IMR-90 (cell line): ENCODE results near the gene C22orf42. TPM values are rescaled to one million over a fixed set of nuclear protein-coding genes. Genes with fewer than 3 reads are reported as not detected.

ENCODE experiments used
- ATAC-seq: fragments of 200-7000 bp; cut with Tn5 transposase; 2 replicates; pipeline ENCODE4 v1.9.1; 2020; ENCODE audit warnings: low read depth, mild to moderate bottlenecking, moderate library complexity
- BruUV-seq: library from RNA; stranded (reverse); fragments of 400-500 nt; replicated peaks from 2 replicates; lab custom pipeline; 2021; lab: Mats Ljungman, UMichigan
- CTCF ChIA-PET: fragments of 300-600 bp; formaldehyde crosslinking; extraction: SDS; loops from one replicate; lab custom pipeline; 2021; ENCODE audit warnings: antibody characterized with exemption; lab: Yijun Ruan, JAX
- POLR2A ChIA-PET: fragments of 300-600 bp; sonication (Branson Sonifier 250); formaldehyde crosslinking; loops from one replicate; lab custom pipeline; 2022; ENCODE audit warnings: antibody characterized with exemption; ENCODE audit not compliant: unreplicated experiment; lab: Charles Lee
- DNase-seq: peaks from one replicate; pipeline ENCODE4 v3.0.0; 2013
- H2AFZ ChIP-seq: replicated peaks from 2 replicates; pipeline ENCODE3; 2013; ENCODE audit warnings: low read length, mild to moderate bottlenecking; ENCODE audit not compliant: poor library complexity
- H2AK5ac ChIP-seq: 2 replicates; pipeline ENCODE4 v1.6.1; 2013; ENCODE audit warnings: low read depth, low read length, inconsistent platforms
- H2AK9ac ChIP-seq: replicated peaks from 2 replicates; pipeline ENCODE3; 2013; ENCODE audit warnings: mild to moderate bottlenecking, low read depth, low read length, moderate library complexity; ENCODE audit not compliant: poor library complexity
- H2BK120ac ChIP-seq: 2 replicates; pipeline ENCODE4 v1.6.1; 2013; ENCODE audit warnings: low read depth, low read length, inconsistent platforms
- H2BK15ac ChIP-seq: 3 replicates; pipeline ENCODE4 v1.6.1; 2013; ENCODE audit warnings: low read depth, low read length, inconsistent platforms
- H2BK20ac ChIP-seq: 2 replicates; pipeline ENCODE4 v1.6.1; 2013; ENCODE audit warnings: low read depth, mild to moderate bottlenecking, inconsistent platforms, low read length, moderate library complexity
- H2BK5ac ChIP-seq: 2 replicates; pipeline ENCODE4 v1.6.1; 2013; ENCODE audit warnings: mild to moderate bottlenecking, low read depth, low read length, inconsistent platforms; ENCODE audit not compliant: poor library complexity, severe bottlenecking
- H3K14ac ChIP-seq: replicated peaks from 2 replicates; pipeline ENCODE4 v1.6.1; 2013; ENCODE audit warnings: low read depth, low read length, inconsistent platforms
- H3K18ac ChIP-seq: 2 replicates; pipeline ENCODE4 v1.6.1; 2013; ENCODE audit warnings: low read depth, low read length, control low read depth
- H3K23ac ChIP-seq: 2 replicates; pipeline ENCODE4 v1.6.1; 2013; ENCODE audit warnings: low read depth, low read length, inconsistent platforms
- H3K27ac ChIP-seq: 2 replicates; pipeline ENCODE4 v1.5.1; 2013; ENCODE audit warnings: mild to moderate bottlenecking, control low read depth, low read length; ENCODE audit not compliant: insufficient read depth
- H3K27me3 ChIP-seq: 2 replicates; pipeline ENCODE4 v1.6.1; 2013; ENCODE audit warnings: low read length; ENCODE audit not compliant: control insufficient read depth, insufficient read depth
- H3K36me3 ChIP-seq: 2 replicates; pipeline ENCODE4 v1.6.1; 2013; ENCODE audit warnings: low read length, mixed read lengths; ENCODE audit not compliant: control insufficient read depth, insufficient read depth
- H3K4ac ChIP-seq: 2 replicates; pipeline ENCODE4 v1.6.1; 2013; ENCODE audit warnings: low read depth, low read length, inconsistent platforms
- H3K4me1 ChIP-seq: 2 replicates; pipeline ENCODE4 v1.6.1; 2013; ENCODE audit warnings: low read length, mixed read lengths; ENCODE audit not compliant: control insufficient read depth, insufficient read depth
- H3K4me2 ChIP-seq: 2 replicates; pipeline ENCODE4 v1.6.1; 2013; ENCODE audit warnings: low read depth, mild to moderate bottlenecking, control low read depth, low read length, moderate library complexity
- H3K4me3 ChIP-seq: 2 replicates; pipeline ENCODE4 v1.5.1; 2013; ENCODE audit warnings: low read depth, mild to moderate bottlenecking, control low read depth, low read length, moderate library complexity; ENCODE audit not compliant: insufficient read depth
- H3K56ac ChIP-seq: 2 replicates; pipeline ENCODE4 v1.6.1; 2013; ENCODE audit warnings: low read length, inconsistent platforms; ENCODE audit not compliant: insufficient read depth; ENCODE audit errors: extremely low read depth
- H3K79me1 ChIP-seq, 2 experiments: 2 replicates each; pipeline ENCODE4 v1.6.1; 2013; ENCODE audit warnings: low read length in 2 of 2, inconsistent platforms in 1 of 2, low read depth in 1 of 2
- H3K9ac ChIP-seq: 2 replicates; pipeline ENCODE4 v1.6.1; 2013; ENCODE audit warnings: low read depth, low read length, control low read depth
- H3K9me1 ChIP-seq: 2 replicates; pipeline ENCODE4 v1.6.1; 2013; ENCODE audit warnings: low read length, inconsistent platforms; ENCODE audit not compliant: insufficient read depth
- H3K9me3 ChIP-seq: 2 replicates; pipeline ENCODE4 v1.6.1; 2013; ENCODE audit warnings: low read length; ENCODE audit not compliant: control insufficient read depth, insufficient read depth
- H4K20me1 ChIP-seq: 2 replicates; pipeline ENCODE4 v1.6.1; 2013; ENCODE audit warnings: low read length, inconsistent platforms; ENCODE audit not compliant: insufficient read depth
- H4K5ac ChIP-seq: 2 replicates; pipeline ENCODE4 v1.6.1; 2013; ENCODE audit warnings: mild to moderate bottlenecking, low read depth, low read length, control low read depth
- H4K8ac ChIP-seq, 2 experiments: 2 replicates each; pipeline ENCODE4 v1.6.1; 2013; ENCODE audit warnings: low read depth in 2 of 2, low read length in 2 of 2, control low read depth in 1 of 2, inconsistent platforms in 1 of 2
- H4K91ac ChIP-seq: 2 replicates; pipeline ENCODE4 v1.6.1; 2013; ENCODE audit warnings: low read depth, low read length, inconsistent platforms; ENCODE audit not compliant: insufficient read depth
- BHLHE40 ChIP-seq: fragments of 150-350 bp; IDR thresholded peaks from 2 replicates; pipeline ENCODE4 v1.6.1; 2016; ENCODE audit warnings: mild to moderate bottlenecking, low read depth, low read length
- CEBPB ChIP-seq: IDR thresholded peaks from 2 replicates; pipeline ENCODE4 v1.6.1; 2012; ENCODE audit warnings: low read depth, low read length, improper control_type of control experiment
- CHD1 ChIP-seq: IDR thresholded peaks from 2 replicates; pipeline ENCODE4 v1.6.1; 2012; ENCODE audit warnings: low read depth, low read length, improper control_type of control experiment
- FOS ChIP-seq: fragments of 150-350 bp; IDR thresholded peaks from 2 replicates; pipeline ENCODE4 v1.6.1; 2016; ENCODE audit warnings: low read depth, low read length
- MAFK ChIP-seq: IDR thresholded peaks from 2 replicates; pipeline ENCODE4 v1.6.1; 2012; ENCODE audit warnings: low read depth, low read length, improper control_type of control experiment
- MAZ ChIP-seq: IDR thresholded peaks from 2 replicates; pipeline ENCODE4 v1.6.1; 2012; ENCODE audit warnings: low read depth, mild to moderate bottlenecking, low read length, improper control_type of control experiment, moderate library complexity, borderline replicate concordance
- MXI1 ChIP-seq: IDR thresholded peaks from 2 replicates; pipeline ENCODE4 v1.6.1; 2012; ENCODE audit warnings: low read depth, mild to moderate bottlenecking, low read length, moderate library complexity, borderline replicate concordance
- NFE2L2 ChIP-seq: fragments of 150-350 bp; IDR thresholded peaks from 2 replicates; pipeline ENCODE4 v1.6.1; 2016; ENCODE audit warnings: low read depth, mild to moderate bottlenecking, low read length
- POLR2A ChIP-seq: IDR thresholded peaks from 2 replicates; pipeline ENCODE4 v1.6.1; 2012; ENCODE audit warnings: mild to moderate bottlenecking, low read depth, low read length
- RAD21 ChIP-seq: IDR thresholded peaks from 2 replicates; pipeline ENCODE4 v1.6.1; 2012; ENCODE audit warnings: low read length, improper control_type of control experiment
- RCOR1 ChIP-seq: IDR thresholded peaks from 2 replicates; pipeline ENCODE4 v1.6.1; 2012; ENCODE audit warnings: mild to moderate bottlenecking, low read length, improper control_type of control experiment; ENCODE audit not compliant: insufficient replicate concordance
- RFX5 ChIP-seq: IDR thresholded peaks from 2 replicates; pipeline ENCODE4 v1.8.0; 2012; ENCODE audit warnings: low read depth, mild to moderate bottlenecking, low read length, moderate library complexity
- SMC3 ChIP-seq: fragments of 150-350 bp; IDR thresholded peaks from 2 replicates; pipeline ENCODE4 v1.6.1; 2016; ENCODE audit warnings: low read depth, mild to moderate bottlenecking, antibody characterized with exemption, low read length, moderate library complexity
- WGBS, 2 experiments: methylation state at CpG; one replicate each; pipeline versions ENCODE4 v1.1.5 to v1.1.7; 2013; ENCODE audit warnings: missing lambda C conversion rate in 2 of 2; ENCODE audit not compliant: insufficient read length in 1 of 2; ENCODE audit errors: extremely low coverage in 2 of 2; 5-methylcytosine and 5-hydroxymethylcytosine counted together
- dilution Hi-C: fragments of 300-500 bp; cut with HindIII; formaldehyde crosslinking; loops from one replicate; pipeline ENCODE4 v1.14.3; 2018; ENCODE audit warnings: low sequenced_read_pairs; ENCODE audit not compliant: unreplicated experiment
- in situ Hi-C: fragments of 300-500 bp; cut with MboI; formaldehyde crosslinking; loops from 3 replicates; pipeline ENCODE4 v1.14.3; 2019; ENCODE audit warnings: low sequenced_read_pairs, inconsistent platforms, mixed read lengths
- intact Hi-C: fragments of 100-400 bp; cut with micrococcal nuclease; formaldehyde crosslinking; loops from 2 replicates; pipeline ENCODE4 v1.10.0; 2022
- polyA plus RNA-seq, 3 experiments: library from polyadenylated mRNA; depleted of rRNA; stranded (reverse); fragments of >200 nt; gene quantifications; 2 replicates each; pipeline ENCODE4 v1.2.3, GENCODE V29; 2012; ENCODE audit warnings: low replicate concordance in 1 of 3
- total RNA-seq: library from RNA; depleted of rRNA; stranded (reverse); fragments of >200 nt; gene quantifications from 2 replicates; pipeline ENCODE4 v1.2.3, GENCODE V29; 2012
- TF ChIP-seq, protein P1 (sequence below): fragments of 150-350 bp; IDR thresholded peaks from 2 replicates; pipeline ENCODE4 v1.6.1; 2017; ENCODE audit warnings: mild to moderate bottlenecking, antibody characterized with exemption, low read length, low read depth
- TF ChIP-seq, protein P2 (sequence below): conservative IDR thresholded peaks from 2 replicates; pipeline ENCODE4 v1.5.1; 2012; ENCODE audit warnings: mild to moderate bottlenecking, low read depth, low read length, improper control_type of control experiment

C22orf42 gene
- total and polyA plus RNA-seq, 2 of the 4 experiments (the other 2 are of a cell fraction) = not detected

DNA sequence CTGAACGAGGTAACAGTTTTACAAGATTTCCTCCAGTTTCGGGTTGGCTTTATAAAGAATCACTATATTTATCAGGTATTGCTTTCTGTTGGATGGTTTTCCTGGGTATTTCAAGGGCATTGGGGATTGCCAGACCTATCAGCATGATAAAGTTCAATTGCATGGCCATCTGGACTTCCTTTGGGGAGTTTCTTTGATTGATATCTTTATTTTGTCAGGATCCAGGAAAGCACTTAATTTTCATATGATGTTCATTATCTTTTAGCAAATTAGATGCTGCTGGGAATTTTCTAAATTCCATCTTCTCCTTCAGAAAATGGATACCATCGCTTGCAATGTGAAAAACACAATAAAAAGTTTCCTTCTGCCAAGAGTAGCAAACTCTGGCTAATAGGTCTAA, 24.5 kb upstream of the C22orf42 start:
- H3K36me3 ChIP-seq = no peaks in the 10 kb centered on the region
- CTCF ChIA-PET = no interaction called here

More for the DNA sequence above, 24.5 kb upstream of the C22orf42 start:
- no peak for TF ChIP-seq BHLHE40
- TF ChIP-seq, protein P1, sequence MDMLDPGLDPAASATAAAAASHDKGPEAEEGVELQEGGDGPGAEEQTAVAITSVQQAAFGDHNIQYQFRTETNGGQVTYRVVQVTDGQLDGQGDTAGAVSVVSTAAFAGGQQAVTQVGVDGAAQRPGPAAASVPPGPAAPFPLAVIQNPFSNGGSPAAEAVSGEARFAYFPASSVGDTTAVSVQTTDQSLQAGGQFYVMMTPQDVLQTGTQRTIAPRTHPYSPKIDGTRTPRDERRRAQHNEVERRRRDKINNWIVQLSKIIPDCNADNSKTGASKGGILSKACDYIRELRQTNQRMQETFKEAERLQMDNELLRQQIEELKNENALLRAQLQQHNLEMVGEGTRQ = no peak
- TF ChIP-seq MAZ = no peak
- no peak for TF ChIP-seq NFE2L2
- TF ChIP-seq MAFK = no peak
- no peak for TF ChIP-seq RAD21
- TF ChIP-seq, protein P2, sequence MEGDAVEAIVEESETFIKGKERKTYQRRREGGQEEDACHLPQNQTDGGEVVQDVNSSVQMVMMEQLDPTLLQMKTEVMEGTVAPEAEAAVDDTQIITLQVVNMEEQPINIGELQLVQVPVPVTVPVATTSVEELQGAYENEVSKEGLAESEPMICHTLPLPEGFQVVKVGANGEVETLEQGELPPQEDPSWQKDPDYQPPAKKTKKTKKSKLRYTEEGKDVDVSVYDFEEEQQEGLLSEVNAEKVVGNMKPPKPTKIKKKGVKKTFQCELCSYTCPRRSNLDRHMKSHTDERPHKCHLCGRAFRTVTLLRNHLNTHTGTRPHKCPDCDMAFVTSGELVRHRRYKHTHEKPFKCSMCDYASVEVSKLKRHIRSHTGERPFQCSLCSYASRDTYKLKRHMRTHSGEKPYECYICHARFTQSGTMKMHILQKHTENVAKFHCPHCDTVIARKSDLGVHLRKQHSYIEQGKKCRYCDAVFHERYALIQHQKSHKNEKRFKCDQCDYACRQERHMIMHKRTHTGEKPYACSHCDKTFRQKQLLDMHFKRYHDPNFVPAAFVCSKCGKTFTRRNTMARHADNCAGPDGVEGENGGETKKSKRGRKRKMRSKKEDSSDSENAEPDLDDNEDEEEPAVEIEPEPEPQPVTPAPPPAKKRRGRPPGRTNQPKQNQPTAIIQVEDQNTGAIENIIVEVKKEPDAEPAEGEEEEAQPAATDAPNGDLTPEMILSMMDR = no peak
- TF ChIP-seq RFX5 = no peak
- TF ChIP-seq RCOR1 = no peak
- no peak for TF ChIP-seq POLR2A
- TF ChIP-seq SMC3 = no peak
- no peak for TF ChIP-seq MXI1
- no peak for TF ChIP-seq FOS
- no peak for TF ChIP-seq CEBPB
- TF ChIP-seq CHD1 = no peak
- DNase-seq (no peak), ATAC-seq (no peak)
- no peak overlapping the region for H4K5ac ChIP-seq
- H3K79me1 ChIP-seq = no peaks in the 10 kb centered on the region
- no peak overlapping the region for H3K56ac ChIP-seq
- no peak overlapping the region for H4K91ac ChIP-seq
- H2BK15ac ChIP-seq = no peak overlapping the region
- H3K27ac ChIP-seq = no peak overlapping the region
- H3K14ac ChIP-seq = no peak overlapping the region
- H2BK20ac ChIP-seq = no peak overlapping the region
- dilution Hi-C loops (no loop called here), in situ Hi-C loops (no loop called here), intact Hi-C loops (no loop called here)
- no peak overlapping the region for H2AFZ ChIP-seq
- H3K4me2 ChIP-seq = no peak overlapping the region
- no peak overlapping the region for H2BK5ac ChIP-seq
- no peaks in the 10 kb centered on the region for H4K20me1 ChIP-seq
- H3K18ac ChIP-seq = no peak overlapping the region
- POLR2A ChIA-PET = no interaction called here
- no CpG with 5 or more reads among the region's 3 CpGs for WGBS, 2 experiments
- no TSS peak for BruUV-seq
- H4K8ac ChIP-seq = no peak overlapping the region
- no peak overlapping the region for H3K4me3 ChIP-seq
- no peak overlapping the region for H3K4ac ChIP-seq
- no peak overlapping the region for H2AK9ac ChIP-seq
- no peak overlapping the region for H2BK120ac ChIP-seq
- H3K27me3 ChIP-seq = no peaks in the 10 kb centered on the region
- no peaks in the 10 kb centered on the region for H3K9me1 ChIP-seq
- H3K23ac ChIP-seq = no peak overlapping the region
- no peaks in the 10 kb centered on the region for H3K4me1 ChIP-seq
- no peaks in the 10 kb centered on the region for H3K9me3 ChIP-seq
- no peak overlapping the region for H3K9ac ChIP-seq
- no peak overlapping the region for H2AK5ac ChIP-seq
